GM12891 (cell line): ENCODE measurements around the gene PRDX2.
"Not testable (repeated sequence)": the region's sequence is repeated elsewhere in the genome, so short reads cannot be mapped to it uniquely, and the experiment has no call there.

Experiments
- DNase-seq: peaks from one replicate; pipeline ENCODE4 v3.0.0; 2011; ENCODE audit warnings: low spot score; ENCODE audit not compliant: insufficient read length
- FAIRE-seq: peaks from 2 replicates; lab custom pipeline; 2011; peaks lifted over from hg19 to GRCh38; lab: Jason Lieb, UNC
- PAX5 ChIP-seq: IDR thresholded peaks from 2 replicates; pipeline ENCODE4 v1.6.1; 2011; ENCODE audit warnings: low read length, moderate library complexity, mild to moderate bottlenecking; ENCODE audit not compliant: insufficient read depth, severe bottlenecking
- POLR2A ChIP-seq: IDR thresholded peaks from 2 replicates; pipeline ENCODE4 v1.6.1; 2011; ENCODE audit warnings: low read depth, low read length, control low read depth
- POLR2AphosphoS5 ChIP-seq: IDR thresholded peaks from 2 replicates; pipeline ENCODE4 v1.6.1; 2011; ENCODE audit warnings: low read depth, low read length, control low read depth
- POU2F2 ChIP-seq: IDR thresholded peaks from 2 replicates; pipeline ENCODE4 v1.6.1; 2011; ENCODE audit warnings: low read depth, mild to moderate bottlenecking, control low read depth, low read length, moderate library complexity
- SPI1 ChIP-seq: IDR thresholded peaks from 2 replicates; pipeline ENCODE4 v1.6.1; 2011; ENCODE audit warnings: low read depth, low read length, control low read depth
- TAF1 ChIP-seq: IDR thresholded peaks from 2 replicates; pipeline ENCODE4 v1.6.1; 2011; ENCODE audit warnings: low read depth, low read length, control low read depth

PRDX2 gene

DNA sequence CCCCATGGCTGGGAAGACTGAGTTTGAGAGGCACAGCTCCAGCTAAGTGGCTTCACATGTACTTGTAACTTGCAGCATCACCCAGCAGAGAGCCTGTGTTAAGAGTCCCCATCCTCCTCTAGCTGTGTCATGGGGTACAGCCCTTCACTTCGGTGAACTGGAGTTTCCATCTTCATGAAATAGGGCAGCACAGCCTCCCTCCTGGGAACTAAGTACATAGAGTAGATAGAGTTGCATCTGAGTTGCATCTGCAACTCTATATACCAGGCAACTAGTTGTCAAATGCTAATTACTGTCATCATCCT, 1.2 kb downstream of the PRDX2 start:
- FAIRE-seq (no peak), DNase-seq (no peak)
- TF ChIP-seq POLR2A (no peak), TAF1 (no peak), POU2F2 (no peak), PAX5 (no peak), SPI1 (no peak), POLR2AphosphoS5 (no peak)

DNA sequence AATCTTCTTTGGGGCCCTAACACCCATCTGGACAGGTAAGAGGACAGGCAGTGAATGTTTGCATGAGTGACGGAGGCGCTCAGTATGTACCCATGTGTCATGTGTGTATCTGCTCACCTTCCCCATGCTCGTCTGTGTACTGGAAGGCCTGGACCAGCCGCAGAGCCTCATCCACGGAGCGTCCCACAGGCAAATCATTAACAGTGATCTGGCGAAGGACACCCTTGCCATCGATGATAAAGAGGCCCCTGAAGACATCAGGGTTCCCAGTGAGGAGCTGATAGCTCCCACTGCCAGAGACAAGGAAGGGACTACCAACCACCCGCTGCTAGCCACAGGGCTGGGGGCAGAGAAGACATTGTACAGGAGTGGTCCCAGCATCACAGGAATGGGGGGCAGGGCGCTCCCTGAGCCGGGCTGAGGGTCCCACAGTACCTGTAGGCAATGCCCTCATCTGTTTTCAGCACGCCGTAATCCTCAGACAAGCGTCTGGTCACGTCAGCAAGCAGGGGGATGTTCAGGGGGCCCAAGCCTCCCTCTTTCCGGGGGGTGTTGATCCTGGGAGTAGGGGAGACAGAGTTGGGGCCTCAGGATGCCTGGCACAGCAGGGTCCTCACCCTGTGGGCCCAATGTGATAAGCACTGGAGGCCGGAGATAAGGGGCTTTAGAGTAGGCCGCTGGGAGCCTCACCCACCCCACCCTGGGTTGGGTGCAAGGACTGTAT, 1.7 kb downstream of the PRDX2 start:
- no peak for FAIRE-seq
- TF ChIP-seq POLR2A (no peak), PAX5 (no peak), SPI1 (no peak), POU2F2 (no peak), TAF1 (no peak), POLR2AphosphoS5 (no peak)

DNA sequence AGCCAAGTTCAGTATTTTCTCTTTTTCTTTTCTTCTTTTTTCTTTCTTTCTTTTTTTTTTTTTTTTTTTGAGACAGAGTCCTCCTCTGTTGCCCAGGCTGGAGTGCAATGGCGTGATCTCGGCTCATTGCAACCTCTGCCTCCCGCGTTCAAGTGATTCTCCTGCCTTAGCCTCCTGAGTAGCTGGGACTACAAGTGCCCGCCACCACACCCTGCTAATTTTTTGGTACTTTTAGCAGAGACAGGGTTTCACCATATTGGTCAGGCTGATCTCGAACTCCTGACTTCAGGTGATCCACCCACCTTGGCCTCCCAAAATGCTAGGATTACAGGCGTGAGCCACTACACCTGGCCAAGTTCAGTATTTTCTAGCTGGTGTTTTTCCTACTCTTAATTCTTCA, 4.0 kb downstream of the PRDX2 start:
- not testable (repeated sequence) for FAIRE-seq, DNase-seq

More for the DNA sequence above, 1.7 kb downstream of the PRDX2 start:
- DNase-seq: no peak

DNA sequence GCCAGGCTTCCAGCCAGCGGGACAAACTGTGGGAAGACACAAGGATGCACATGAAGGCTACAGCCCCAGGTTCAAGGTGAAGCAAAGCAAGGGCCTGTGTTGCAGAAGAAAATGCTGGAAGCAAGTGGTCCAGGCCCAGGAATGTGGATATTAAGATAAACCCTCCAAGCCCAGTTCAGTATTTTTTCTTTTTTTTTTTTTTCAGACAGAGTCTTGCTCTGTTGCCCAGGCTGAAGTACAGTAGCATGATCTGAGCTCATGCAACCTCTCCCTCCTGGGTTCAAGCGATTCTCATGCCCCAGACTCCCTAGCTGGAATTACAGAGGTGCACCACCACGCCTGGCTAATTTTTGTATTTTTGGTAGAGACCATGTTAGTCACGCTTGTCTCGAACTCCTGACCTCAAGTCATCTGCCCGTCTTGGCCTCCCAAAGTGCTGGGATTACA, 4.4 kb downstream of the PRDX2 start:
- FAIRE-seq (no peak), DNase-seq (no peak)
- no peak for TF ChIP-seq PAX5

DNA sequence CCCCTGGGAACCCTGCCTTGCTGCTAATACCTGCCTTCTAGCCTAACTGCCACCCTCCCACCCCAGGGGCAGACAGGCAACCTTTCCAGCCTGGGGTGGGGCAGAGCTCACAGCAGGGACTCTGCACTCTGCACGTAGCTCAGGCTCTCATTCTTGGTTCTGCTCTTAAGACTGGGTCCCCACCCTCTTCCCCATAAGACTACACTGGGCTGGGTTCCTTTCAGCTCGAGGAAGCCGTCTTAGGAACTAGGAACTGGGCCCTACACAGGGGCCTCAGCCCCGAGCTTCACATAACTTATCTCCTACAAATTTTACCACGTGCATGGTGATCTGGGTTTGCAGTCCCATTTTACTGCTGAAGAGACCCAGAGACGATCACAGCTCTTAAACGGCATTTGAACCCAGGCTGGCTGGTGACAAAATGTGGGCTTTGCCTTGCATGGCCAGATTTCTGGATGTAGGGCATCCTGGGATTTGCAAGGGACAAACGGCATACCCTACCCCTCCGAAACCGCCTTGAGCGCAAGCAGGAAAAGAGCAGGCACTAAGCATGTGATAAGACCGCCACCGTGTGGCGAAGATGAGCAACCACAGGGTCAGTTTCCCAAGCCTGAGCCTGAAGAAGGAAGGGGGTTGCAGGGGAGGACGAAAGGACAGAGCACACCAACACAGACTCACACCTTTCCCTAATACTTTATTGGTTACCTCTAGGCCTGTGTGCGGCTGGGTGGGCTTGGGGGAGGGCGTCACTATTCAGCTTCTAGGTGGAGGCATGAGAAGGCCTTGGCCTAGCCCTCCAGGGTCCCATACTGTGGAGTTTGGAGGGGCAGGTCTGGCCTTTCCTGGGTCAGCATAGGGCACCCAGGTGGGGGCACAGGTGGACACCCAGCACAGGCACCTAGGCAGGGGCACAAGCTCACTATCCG, 5.2 kb downstream of the PRDX2 start:
- no peak for TF ChIP-seq POLR2A
- TF ChIP-seq PAX5: no peak
- TF ChIP-seq POU2F2: 0 out of 2 replicates have a peak, but pooled peaks have one; percentile 7
- DNase-seq (no peak), FAIRE-seq (peak; percentile 95)

DNA sequence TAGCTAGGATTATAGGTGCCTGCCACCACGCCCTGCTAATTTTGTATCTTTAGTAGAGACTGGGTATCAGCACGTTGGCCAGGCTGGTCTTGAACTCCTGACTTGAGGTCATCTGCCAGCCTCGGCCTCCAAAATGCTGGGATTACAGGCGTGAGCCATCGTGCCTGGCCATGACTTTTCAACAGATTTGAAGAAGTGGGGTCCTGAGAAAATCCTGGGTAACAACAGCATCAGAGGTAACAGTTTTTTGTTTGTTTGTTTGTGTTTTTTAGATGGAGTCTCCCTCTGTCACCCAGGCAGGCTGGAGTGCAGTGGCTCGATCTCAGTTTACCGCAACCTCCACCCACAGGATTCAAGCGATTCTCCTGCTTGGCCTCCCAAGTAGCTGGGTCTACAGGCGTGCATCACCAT, 6.6 kb downstream of the PRDX2 start:
- FAIRE-seq (no peak), DNase-seq (no peak)
- no peak for TF ChIP-seq TAF1
- TF ChIP-seq POLR2AphosphoS5: no peak
- TF ChIP-seq POLR2A: no peak
- no peak for TF ChIP-seq POU2F2
- TF ChIP-seq SPI1: no peak
- no peak for TF ChIP-seq PAX5

DNA sequence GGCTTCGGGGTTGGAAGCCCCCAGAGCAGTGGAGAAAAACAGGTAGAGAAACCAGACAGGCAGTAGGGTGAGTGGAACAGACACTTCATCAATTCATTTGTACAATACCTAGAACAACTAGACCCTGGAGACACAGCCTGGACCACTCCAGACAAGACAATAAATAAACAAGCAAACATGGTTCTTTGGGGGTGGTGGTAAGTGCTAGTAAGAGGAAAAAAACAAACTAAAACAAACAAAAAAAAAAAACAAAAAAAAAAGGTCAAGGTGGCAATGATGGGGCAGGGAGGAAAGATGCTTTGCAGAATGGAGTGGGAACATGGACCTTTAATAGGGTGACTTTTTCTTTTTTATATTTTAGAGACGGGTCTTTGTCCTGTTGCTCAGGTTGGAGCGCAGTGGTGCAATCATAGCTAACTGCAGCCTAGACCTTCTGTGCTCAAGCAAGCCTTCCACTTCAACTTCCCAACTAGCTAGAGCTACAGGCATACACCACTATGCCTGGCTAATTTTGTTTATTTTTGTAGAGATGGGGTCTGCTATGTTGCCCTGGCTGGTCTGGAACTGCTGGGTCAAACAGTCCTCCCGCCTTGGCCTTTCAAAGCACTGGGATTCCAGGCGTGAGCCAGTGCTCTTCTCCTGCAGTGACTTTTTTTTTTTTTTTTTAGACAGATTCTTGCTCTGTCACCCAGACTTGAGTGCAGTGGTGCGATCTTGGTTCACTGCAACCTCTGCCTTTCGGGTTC, 7.2 kb downstream of the PRDX2 start:
- no peak for FAIRE-seq
- TF ChIP-seq SPI1 (peak; percentile 16; the same call in 1 of the 2 replicates), PAX5 (no peak)
- DNase-seq: no peak

DNA sequence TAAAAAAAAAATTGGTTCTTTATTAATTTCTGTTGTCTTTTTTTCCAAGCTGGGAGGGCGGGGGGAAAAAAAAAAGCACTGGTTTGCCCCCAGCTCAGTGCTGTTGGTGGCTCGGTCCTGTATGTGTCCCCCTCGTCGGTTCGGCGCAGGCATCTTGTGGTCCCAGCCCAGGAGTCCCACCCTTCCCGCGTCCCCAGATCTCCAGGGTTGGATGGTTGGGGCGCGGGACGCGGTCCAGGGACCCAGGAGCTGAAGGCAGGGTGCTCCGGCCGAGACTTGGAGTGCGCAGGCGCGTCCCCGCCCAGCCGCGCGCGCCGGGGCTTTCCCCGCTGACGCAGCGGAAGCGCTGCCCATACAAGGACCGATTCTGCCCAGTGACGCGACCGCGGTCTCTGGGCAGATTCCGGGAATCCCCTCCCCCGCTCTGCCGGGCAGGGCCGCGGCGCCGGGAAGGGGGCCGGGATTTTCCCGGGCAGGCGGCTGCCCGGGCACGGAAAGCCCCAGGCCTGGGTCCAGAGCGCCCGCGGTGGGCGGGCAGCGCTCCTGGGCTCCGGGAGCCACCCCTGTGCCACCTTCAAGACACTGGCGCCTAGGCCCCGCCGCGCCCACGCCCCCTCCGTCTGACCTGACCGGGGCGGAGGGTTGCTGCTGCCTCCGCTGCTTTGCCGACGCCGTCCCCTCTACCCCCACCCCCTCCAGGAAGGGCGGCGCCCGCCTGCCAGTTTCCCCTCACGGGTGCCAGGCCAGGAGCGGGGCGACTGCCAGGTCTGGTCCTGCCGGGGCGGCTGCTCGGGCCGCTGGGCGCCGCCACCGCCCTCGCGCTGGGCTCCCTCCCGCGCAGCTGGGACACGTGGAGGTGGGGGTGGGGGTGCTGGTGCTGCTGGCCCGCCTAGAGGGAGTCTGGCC, 8.1 kb downstream of the PRDX2 start:
- DNase-seq (peak; percentile 86), FAIRE-seq (peak; percentile 96)
- peak; percentile 85 for TF ChIP-seq POLR2A
- peak; percentile 94 for TF ChIP-seq POLR2AphosphoS5
- peak; percentile 10 for TF ChIP-seq PAX5
- no peak for TF ChIP-seq SPI1
- TF ChIP-seq POU2F2: peak; percentile 85; the same call in 1 of the 2 replicates
- peak; percentile 18; the same call in 1 of the 2 replicates for TF ChIP-seq TAF1

DNA sequence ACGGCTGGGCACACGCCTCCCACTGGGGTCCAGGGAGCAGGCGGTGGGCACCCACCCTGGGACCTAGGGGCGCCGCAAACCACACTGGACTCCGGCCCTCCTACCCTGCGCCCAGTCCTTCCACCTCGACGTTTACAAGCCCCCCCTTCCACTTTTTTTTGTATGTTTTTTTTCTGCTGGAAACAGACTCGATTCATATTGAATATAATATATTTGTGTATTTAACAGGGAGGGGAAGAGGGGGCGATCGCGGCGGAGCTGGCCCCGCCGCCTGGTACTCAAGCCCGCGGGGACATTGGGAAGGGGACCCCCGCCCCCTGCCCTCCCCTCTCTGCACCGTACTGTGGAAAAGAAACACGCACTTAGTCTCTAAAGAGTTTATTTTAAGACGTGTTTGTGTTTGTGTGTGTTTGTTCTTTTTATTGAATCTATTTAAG, 8.7 kb downstream of the PRDX2 start:
- FAIRE-seq (no peak), DNase-seq (no peak)
- no peak for TF ChIP-seq POLR2AphosphoS5
- no peak for TF ChIP-seq PAX5
- TF ChIP-seq POU2F2: no peak
- no peak for TF ChIP-seq TAF1
- no peak for TF ChIP-seq SPI1
- TF ChIP-seq POLR2A: no peak
